Right ventricle myocardium inferior (tissue), 1 donor: Measurements from ENCODE around the gene TACR3. TPM values are rescaled to one million over a fixed set of nuclear protein-coding genes. Genes with fewer than 3 reads are reported as not detected.
"Not testable (repeated sequence)": the region's sequence is repeated elsewhere in the genome, so short reads cannot be mapped to it uniquely, and the experiment has no call there.

Experiments
- ATAC-seq: fragments of 200-7000 bp; cut with Tn5 transposase; one replicate; pipeline ENCODE4 v1.9.1; 2020; ENCODE audit warnings: mild to moderate bottlenecking, moderate library complexity
- DNase-seq: peaks from one replicate; pipeline ENCODE4 v3.0.0; 2021; ENCODE audit errors: missing footprints
- intact Hi-C: fragments of 100-400 bp; cut with DNase I; formaldehyde crosslinking; loops from one replicate; pipeline ENCODE4 v1.11.0; 2022
- total RNA-seq: library from RNA; stranded (reverse); fragmentation: NEBNext Ultra II Directional; extraction: Animal tissue kit (Norgen Biotek cat#: 25700); gene quantifications from one replicate; pipeline ENCODE4 v1.2.1, GENCODE V29; 2021
- donor health status: DM: no; HTN: yes; CAD: no; lungs with severe emphysema.

The TACR3 gene
- total RNA-seq, 1 donor from 2014 or later = not detected

- ATAC-seq, intact Hi-C loops, DNase-seq: not testable (repeated sequence)
Measured at GRCh38 chr4:103559178-103559577, 160.6 kb downstream of the TACR3 start.
